HG03469 (cell line): ENCODE measurements around the gene SLC51A.
"Not testable (repeated sequence)": the region's sequence is repeated elsewhere in the genome, so short reads cannot be mapped to it uniquely, and the experiment has no call there.

ENCODE experiments used
- ATAC-seq: cut with Tn5 transposase; IDR thresholded peaks from one replicate; pipeline ENCODE4 v1.9.1; 2021; ENCODE audit warnings: mild to moderate bottlenecking, moderate library complexity, moderate number of reproducible peaks; ENCODE audit not compliant: unreplicated experiment

Gene SLC51A

DNA sequence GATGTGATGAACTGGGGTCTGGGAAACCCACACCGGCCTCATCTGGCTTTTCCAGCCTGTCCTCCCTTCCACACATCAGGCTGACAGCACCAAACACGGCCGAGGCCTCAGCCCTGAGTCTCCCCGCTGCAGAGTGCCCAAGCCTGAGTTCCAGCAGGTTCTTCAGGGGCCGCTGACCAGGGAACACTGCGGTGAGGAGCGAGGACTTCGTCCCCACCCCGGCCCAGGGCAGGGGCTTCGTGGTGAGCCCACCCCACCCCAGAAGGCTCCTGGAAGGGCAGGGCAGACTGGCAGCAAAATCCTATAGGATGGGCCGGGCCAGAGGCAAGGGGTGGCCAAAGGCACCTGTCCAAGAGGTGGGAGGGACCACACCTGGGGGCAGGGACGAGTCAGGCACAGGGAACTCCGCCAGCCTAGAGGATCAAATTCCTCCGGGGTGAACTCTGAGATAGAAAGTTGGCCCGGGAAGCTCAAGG lies at the start of gene SLC51A:
TSS of gene SLC51A (plus strand) at position 446 of the 476 bp plus-strand sequence. CDS start 179 bp downstream, outside the sequence.
- no peak for ATAC-seq

DNA sequence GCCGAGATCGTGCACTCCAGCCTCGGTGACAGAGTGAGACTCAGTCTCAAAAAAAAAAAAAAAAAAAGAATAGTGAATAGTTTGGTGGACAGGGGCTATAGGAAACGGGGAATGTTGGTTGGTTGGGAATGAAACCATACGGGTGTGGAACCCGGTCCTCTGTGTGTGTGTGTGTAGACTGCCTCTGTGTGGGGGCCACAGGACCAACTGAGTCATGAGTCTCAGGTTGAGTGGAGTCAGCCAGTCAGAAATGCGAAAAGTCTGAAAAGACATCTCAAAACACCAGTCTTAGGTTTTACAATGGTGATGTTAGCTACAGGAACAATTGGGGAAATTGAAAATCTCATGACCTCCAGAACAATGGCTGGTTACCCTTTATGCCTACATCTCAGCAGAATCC lies 49.6 kb upstream of the SLC51A start:
- no peak for ATAC-seq

DNA sequence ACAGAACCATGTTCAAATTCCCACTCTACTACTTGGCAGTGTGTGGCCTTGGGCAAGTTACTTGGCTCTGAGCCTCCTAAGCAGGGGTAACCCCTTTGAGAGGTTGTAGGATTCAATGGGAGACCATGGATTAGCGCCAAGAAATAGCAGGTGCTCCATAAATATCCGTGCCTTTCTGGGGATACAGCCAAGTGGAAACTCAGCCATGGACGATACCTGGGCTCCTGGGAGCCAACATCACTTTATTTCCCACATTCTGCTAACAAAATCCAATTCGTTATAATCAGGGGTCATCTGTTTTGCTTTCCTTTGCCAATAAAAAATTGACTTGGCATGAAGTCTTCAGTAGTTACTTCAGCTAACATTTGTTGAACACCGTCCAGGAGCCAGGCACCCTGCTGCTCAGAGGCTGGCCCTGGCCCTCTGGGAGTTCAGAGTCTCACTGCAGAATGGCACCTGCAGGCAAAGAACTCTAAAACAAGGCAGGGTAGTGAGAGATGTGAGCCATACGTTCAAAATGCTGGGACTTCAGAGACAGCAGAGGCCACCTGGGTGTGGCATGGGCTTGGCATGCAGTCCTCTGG lies 47.4 kb upstream of the SLC51A start:
- ATAC-seq, result no peak

DNA sequence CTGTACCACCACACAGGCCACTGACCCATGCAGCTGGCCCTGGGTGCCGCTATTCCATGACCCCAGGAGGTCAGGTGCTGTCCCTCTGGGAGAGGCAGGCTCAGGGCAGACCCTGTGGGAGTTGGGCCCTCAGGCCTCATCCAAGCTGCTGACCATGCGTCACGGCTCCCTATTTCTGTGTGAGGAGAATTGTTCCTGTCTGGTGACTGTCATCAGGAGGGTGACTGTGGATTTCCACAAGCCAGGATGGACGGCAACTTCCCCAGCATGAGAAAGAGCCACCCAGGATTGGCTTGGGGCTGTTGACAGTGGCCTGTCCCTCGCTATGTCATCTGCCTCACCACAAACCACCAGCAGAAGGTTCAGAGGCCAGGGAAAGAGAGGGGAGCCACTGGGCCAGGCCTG lies 46.5 kb upstream of the SLC51A start:
- ATAC-seq, result no peak

DNA sequence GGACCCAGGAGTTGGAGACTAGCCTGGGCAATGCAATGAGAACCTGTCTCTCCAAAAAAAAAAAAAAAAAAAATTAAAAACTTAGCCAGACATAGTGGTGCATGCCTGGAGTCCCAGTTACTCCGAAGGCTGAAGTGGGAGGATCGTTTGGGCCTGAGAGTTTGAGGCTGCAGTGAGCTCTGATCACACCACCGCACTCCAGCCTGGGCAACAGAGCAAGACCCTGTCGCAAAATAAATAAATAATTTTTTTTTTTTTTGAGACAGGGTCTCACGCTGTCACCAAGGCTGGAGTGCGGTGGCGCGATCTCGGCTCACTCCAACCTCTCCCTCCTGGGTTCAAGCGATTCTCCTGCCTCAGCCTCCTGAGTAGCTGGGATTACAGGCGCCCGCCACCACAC lies 46.0 kb upstream of the SLC51A start:
- ATAC-seq, result not testable (repeated sequence)

DNA sequence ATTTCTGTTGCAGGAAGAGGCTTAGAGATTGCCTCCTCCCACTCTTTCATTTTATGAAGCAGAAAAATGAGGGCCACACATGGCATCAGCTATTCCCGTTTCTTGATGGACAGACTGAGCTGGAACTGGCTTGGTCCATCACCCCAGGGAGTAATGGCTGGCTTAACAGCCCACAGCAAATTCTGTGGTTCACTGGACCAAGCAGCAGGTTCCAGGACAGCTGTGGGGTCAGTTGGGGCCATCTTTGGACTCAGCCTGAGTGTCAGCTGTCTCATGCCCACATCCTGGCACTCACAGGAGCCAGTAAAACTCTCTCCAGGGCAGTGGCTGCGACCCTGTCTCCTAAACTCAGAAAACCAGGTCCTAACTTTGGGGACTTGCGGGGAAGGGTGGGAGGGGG lies 41.7 kb upstream of the SLC51A start:
- ATAC-seq, result no peak

DNA sequence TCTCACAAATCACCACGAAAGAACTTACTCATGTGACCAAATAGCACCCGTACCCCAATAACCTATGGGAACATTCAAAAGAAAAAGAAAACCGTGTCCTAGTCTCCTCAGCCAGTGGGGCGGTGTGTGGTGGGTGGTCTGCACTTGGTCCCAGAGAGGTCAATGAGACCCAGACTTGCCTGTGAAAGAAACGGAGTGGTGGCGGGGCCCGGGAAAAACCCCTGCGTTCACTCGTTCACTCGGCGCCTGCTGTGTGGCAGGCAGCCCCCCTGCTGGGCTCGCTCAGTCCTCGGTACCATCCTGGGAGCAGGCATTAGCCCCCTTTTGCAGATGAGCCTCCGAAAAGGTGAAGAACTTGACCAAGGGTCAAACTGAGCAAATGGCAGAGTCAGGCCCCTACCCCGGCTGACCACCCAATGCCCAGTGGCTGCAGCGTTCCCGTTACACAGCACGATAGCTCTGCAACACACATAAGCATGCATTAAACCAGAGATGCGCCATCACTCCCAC lies 41.2 kb upstream of the SLC51A start:
- ATAC-seq, result no peak

DNA sequence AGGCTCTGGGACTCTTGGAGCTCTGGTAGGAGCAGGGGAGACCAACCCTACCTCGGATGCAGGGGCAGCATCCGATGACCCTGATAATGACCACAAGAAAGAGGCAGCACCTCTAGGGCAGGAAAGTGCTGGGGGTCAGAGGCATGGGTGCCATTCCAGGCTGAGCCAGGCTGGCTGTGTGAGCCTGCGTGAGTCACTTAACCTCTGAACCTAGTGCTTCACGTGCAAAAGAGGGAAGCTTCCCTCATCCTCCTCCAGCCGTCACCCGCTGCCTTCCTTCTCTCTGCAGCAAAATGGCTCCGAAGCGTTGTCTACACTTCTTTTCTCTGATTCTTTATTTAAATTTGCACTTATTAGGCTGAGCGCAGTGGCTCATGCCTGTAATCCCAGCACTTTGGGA lies 40.6 kb upstream of the SLC51A start:
- no peak for ATAC-seq

DNA sequence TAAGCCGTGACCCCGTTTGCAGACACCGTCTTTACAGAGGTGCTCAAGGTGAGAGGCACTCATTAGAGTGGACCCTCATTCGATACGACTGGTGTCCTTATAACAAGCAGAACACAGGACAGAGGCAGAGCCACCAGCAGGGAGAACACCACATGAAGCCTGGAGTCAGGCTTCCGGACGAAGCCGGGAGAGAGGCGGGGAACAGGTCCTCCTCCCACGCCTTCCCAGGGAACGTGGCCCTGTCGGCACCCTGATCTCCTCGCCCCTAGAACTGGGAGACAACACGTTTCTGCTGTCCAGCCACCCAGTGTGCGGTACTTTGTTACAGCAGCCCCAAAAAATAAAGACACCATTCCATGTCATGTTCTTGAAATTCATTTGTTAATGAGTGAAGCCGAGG lies 38.8 kb upstream of the SLC51A start:
- no peak for ATAC-seq

DNA sequence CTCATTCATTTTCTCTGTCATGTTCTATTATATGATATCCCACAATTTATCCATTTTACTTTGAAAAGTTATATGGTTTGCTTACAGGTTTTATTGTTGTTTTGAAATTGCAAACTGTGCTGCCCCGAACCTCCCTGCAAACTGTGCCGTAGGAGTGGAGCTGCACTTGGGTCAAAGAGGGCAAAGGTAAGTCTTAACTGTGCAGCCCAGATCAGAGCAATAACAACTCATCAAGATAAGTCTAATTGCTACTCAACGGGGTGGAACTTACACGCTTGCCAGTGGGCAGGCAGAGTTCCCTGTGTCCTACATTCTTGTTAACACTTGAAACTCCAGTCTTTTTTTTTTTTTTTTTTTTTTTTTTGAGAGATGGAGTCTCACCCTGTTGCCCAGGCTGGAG lies 38.4 kb upstream of the SLC51A start:
- ATAC-seq, result no peak

DNA sequence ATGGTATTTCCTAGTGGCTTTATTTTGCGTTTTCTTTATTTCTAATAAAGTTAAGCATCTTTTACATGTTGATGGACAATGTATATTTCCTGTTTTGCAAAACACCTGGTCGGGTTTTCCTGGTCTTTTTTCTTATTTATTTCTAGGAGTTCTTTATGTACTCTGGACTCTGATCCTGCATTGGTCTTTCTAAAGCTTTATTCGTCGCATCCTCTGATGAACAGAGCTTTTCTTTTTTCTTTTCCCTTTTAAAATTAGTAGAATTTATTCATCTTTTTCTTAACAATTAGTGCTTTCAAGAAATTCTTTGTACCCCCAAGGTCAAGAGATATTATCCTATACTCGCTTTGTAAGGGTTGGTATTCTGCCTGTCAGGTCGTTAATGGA lies 37.3 kb upstream of the SLC51A start:
- ATAC-seq, result no peak

DNA sequence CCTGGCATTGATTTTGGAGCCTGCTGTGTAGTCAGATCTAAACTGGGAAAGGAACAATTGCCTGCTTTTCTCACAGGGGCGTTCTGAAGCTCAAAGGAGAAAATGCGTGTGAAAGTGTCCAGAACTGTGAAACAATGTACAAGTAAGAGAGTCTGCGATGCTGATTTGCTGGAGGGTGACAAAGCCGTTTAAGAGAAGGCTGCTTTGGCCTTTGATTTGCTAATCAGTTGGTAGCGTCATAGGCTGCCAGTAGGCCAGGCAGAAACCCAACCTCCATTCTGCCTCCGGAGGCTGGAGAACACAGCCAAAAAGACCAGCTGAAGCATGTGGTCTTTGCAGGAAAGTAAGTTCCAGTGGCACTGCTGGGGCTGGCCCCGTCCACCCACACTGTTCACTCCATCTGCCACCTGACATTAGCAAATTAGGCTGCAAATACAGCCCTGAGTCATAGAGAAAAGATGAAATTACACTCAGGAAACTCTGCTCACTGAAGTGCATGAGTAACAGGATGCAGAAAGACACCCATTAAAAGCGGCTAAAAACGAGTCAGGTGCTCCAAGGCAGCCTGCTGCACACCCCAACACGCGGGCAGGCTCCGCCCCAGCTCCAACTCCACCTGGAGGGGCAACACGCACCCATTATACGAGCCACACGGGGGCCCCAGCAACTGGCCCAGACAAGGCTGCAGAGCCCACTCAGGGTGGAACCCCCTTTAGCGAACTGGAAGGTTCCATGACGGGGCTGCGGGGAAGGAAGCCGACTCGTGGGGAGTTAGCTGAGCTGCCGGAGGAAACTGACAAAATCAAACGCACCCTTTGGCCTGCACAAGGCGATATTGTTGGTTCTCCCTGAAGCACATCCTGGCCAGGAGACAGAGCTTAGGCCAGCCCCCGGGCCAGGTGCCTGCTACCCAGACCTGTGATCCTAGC lies 36.7 kb upstream of the SLC51A start:
- peak; percentile 57 for ATAC-seq

DNA sequence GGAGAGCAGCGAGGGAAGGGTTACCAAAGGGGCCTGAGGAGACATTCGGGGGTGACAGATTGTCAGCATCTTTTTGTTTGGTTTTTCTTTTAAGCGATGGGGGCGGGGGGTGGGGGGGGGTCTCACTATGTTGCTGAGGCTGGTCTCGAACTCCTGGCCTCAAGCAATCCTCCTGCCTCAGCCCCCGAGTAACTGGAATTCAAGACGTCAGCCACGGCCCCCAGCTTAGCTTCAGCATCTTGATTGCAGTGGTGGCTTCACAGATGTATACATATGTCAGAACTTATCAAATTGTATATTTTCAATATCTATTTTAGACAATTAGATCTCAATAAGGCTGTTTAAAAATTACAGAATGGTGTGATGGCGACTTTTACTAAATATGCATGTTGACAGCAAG lies 36.0 kb upstream of the SLC51A start:
- ATAC-seq, result no peak

DNA sequence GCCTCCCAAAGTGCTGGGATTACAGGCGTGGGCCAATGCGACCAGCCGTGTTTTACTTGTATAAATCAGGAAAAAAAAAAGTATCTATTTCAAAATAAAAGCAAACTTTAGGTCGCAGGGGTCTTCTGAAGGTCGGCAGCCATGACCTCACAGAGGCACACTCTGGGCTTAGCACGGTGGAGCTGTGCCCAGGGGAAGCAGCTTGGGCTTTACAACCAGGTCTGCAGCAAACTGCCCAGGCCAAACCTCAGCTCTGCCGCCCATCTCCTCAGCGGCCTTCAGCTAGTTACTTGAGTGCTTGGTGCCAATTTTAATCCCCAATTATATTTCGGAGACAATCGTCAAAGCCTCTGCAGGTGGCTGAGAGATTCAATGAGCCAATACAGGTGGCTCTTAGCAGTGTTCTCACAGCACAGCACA lies 35.2 kb upstream of the SLC51A start:
- no peak for ATAC-seq

DNA sequence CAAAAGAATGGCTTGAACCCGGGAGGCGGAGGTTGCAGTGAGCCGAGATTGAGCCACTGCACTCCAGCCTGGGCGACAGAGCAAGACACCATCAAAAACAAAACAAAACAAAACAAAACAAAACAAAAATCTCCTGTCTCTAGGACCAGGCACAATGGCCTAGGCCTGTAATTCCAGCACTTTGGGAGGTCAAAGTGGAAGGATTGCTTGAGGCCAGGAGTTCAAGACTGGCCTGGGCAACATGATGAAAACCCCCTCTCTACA lies 32.2 kb upstream of the SLC51A start:
- not testable (repeated sequence) for ATAC-seq

DNA sequence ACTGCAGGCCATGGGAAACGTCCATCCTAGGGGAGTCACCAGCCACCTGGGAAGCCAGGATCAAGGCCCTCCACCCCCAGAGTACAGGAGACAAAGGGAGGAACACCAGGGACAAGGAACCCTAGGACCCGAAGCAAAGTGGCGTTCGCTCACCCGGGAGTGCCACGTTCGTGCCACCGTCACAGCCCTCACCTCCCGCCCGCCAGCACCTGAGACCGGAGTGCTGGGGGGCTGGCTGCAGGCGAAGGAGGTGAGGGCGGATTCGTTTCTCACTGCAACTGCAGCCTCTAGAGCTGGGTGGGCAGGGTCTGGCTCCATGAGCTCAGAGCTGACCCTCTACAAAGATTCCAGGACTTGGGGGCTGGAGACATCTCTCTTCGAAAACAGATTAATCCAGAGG lies 31.5 kb upstream of the SLC51A start:
- ATAC-seq, result no peak

DNA sequence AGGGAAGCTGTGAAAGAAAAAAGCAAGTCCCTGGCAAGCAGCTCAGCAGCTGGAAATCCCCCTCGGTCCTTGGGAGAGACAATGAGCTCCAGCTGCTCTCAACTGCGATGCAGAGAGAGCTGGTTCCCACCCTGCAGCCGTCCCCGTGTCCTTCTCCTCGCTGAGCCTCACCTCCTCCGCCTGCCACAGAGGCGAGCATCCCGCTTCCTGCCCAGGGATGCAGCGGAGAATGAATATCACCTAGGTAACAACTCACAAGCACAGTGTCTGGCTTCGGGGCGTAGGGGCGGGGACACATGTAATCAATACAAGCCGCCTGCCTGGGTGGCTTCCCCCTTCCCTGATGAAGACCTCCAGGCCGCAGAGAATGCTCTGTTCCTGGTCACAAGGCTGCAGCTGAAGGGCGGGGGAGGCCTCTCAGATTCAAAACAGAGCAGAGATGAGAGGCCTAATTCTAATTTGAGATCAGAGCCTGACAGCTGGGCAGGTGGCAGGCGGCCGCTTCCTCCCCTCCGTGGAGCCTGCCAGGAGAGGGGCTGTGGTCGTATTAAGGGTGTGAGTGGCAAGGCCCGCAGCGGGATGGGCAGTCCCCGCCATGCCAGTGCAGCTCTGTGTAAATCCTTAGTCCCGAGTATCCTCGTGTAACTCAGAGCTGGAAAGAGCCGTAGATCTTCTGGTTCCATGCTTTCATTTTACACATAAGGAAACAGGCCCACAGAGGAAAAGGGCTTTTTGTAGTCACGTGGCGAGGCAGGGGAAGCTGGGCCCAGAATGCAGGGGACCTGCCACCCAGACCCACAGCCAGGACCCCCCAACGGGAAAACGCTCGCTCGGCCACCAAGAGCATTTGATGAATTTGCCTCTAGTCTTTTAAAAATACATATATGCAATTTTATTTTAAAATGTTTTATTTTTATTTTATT lies 29.4 kb upstream of the SLC51A start:
- ATAC-seq, result peak; percentile 27

DNA sequence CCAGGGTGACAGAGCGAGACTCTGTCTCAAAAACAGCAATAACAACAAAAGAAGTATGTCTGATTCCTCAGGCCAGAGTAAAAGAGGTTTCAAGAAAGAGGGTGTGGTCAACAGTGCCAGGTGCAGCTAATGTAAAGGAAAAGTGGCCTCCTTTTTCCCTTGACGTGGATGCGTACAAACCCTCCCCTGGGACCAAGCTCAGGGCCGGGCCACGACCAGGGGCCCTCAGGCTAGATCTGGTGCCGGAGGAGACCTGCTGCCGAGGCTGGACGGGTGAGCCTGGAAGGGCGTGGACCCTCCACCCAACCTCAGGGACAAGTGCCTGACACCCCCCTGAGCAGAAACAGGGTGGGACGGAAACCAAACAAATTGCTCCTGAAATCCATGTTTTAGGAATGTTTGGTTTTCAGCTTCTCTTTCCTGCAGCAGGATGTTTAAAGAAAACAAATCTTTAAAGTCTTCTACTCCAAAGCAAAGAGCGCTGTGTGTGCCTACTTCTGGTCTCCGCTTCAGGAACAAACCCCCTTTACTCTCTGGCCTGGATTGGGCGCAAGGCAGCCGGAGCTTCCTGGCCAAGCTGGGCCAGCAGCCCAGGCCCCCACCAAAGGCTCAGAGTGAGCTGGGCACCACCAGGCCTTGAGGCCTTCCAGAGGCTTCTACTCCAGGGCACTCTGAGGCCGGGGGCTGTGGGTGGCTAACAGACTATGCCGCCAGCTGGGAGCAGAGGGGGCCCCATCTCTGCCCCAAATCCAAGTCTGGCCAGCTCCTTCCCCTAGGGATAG lies 26.6 kb upstream of the SLC51A start:
- no peak for ATAC-seq

DNA sequence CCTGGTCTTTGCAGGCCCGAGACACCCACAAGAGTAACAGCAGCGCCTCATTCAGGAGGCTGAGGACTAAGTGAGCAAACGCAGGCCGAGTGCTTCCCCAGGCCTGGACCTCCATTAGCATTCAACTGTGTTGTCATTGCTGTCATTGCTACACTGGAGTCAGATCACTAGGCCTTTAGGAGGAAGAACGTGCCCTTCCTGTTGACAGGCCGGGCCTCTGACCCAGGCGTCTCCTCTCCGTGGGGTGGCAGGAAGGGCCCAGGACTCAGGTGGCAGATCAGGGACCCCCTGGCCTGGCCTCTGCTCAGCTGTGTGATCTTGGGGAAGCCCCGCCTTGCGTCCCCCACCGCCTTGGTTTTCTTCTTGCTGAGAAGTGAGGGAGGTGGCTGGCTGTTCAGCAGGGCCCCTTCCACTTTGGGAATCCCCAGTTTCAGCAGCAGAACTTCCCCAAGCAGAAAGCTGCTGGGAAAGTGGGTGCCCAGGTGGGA lies 24.3 kb upstream of the SLC51A start:
- peak; percentile 30 for ATAC-seq

DNA sequence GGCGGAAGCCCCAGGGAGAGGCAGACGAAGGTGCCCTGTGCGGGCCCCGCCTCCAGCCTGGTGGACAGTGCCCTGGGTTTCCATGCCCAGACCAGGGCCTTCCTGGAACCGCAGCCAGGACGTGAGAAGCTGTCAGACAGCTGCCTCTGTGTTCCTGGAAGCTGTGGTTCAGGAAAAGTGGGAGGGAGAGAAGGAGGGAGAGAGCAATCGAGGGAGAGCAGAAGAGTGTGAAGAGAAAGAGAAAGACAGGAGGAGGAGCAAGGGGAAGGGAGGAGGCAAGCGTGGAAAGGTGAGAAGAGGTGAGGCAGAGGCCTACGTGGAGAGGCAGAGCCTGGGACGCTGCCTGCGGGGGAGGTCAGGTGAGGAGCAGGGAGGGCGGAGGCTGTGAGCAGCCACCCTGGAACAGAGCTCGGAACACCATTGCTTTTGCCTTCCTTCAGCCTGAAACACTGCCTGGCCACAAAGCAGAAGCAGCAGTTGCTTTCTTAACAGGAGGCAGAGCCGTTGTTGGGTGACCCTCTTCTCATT lies 23.7 kb upstream of the SLC51A start:
- ATAC-seq, result no peak
